Omental fat pad (tissue), 4 donors: ENCODE data around the gene RPS6KA4. TPM values are rescaled to one million over a fixed set of nuclear protein-coding genes. Genes with fewer than 3 reads are reported as not detected.
"Not testable (repeated sequence)": the region's sequence is repeated elsewhere in the genome, so short reads cannot be mapped to it uniquely, and the experiment has no call there.

Source experiments
- ATAC-seq: fragments of 150-250 bp; one replicate; pipeline ENCODE4 v1.9.1; 2016; ENCODE audit warnings: mild to moderate bottlenecking, moderate library complexity; ENCODE audit not compliant: low FRiP score
- DNase-seq: peaks from one replicate; pipeline ENCODE4 v3.0.0-alpha.2; 2019; ENCODE audit warnings: low spot score
- CTCF ChIP-seq, 3 donors: fragments of 450-650 bp; IDR thresholded peaks; one replicate each; pipeline ENCODE4 v1.5.1; 2016 to 2017; ENCODE audit warnings: antibody characterized with exemption in 3 of 3, mild to moderate bottlenecking in 3 of 3, moderate library complexity in 2 of 3
- small RNA-seq: library from RNA; depleted of rRNA; stranded (forward); fragments of <200 nt; gene quantifications from one replicate; pipeline ENCODE3, GENCODE V24; 2016
- total RNA-seq, 4 donors: library from RNA; depleted of rRNA; stranded (reverse); fragments of >200 nt; gene quantifications; one replicate each; pipeline ENCODE4 v1.1.0, GENCODE V29; 2016

The RPS6KA4 gene
- total RNA-seq, 4 donors from 2014 or later, result 15.7 to 64.2 (median 28.1) TPM

DNA sequence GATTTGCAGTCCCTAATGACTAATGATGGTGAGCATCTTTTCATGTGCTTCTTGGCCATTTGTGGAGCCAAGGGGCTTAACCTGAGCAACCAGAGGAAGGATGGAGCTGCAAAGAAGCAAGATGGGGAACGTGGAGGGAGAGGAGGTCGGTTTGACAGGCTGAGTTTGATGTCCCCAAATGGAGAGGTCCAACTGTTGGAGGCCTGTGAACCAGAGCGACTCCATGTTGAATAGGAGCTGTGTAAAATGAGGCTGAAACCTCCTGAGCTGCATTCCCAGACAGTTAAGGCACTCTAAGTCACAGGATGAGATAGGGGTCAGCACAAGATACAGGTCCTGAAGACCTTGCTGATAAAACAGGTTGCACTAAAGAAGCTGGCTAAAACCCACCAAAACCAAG, 54.5 kb downstream of the RPS6KA4 start:
- ATAC-seq (no peak), DNase-seq (no peak)
- TF ChIP-seq CTCF (IDR thresholded peaks at IDR 0.05), result no peak

DNA sequence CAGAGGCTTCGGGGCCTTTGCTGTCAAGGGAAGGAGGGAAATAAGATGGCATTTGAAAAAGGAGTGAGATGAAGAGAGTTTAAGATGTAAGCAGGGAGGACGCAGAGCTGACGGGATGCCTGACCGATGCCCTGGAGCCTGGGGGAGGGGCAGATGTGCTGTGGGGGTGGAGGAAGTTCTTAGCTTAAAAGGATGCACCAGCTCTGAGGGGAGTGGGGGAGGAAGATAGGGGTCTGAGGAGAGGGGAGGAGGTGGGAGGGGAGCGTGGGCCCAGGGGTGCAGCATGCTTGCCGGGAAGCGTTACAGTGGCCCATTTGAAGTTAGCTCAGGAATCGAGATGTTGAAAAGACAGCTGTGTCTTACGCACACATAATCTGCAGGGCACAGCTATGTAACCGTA, 56.3 kb downstream of the RPS6KA4 start:
- DNase-seq (no peak), ATAC-seq (no peak)
- no peak for TF ChIP-seq CTCF (IDR thresholded peaks at IDR 0.05)

GRCh38 chr11:64415996-64416728, 57.2 kb downstream of the RPS6KA4 start:
- TF ChIP-seq CTCF (IDR thresholded peaks at IDR 0.05), result no peak
- no peak for DNase-seq
- ATAC-seq, result no peak

- not testable (repeated sequence) for ATAC-seq, DNase-seq
These were observed 59.3 kb downstream of the RPS6KA4 start for GRCh38 chr11:64418233-64418632.

- DNase-seq (no peak), ATAC-seq (no peak)
- no peak for TF ChIP-seq CTCF (IDR thresholded peaks at IDR 0.05)
These were observed 60.4 kb downstream of the RPS6KA4 start for GRCh38 chr11:64419257-64419790.

GRCh38 chr11:64419818-64420485, 61.0 kb downstream of the RPS6KA4 start:
- no peak for TF ChIP-seq CTCF (IDR thresholded peaks at IDR 0.05)
- ATAC-seq, result no peak
- no peak for DNase-seq

Small RNA genes lying within 50 kb of the gene (small RNA-seq; reads per million reads assigned to genes)
- gene MIR1237, result 0.52 reads per million
- gene MIR7155, result 0.64 reads per million

Other genes with a start within 250 kb of the RPS6KA4 start
- gene MACROD1, start 193.0 kb upstream of the RPS6KA4 start, total RNA-seq, result 10 to 100 TPM; 13.8 to 40.9 (median 26.2) TPM
- 100 to 1,000 TPM in 2 of 4 donors, 10 to 100 TPM in 2; 73.0 to 174 (median 135) TPM for gene STIP1, start 173.0 kb upstream of the RPS6KA4 start, total RNA-seq
- gene FERMT3, start 152.4 kb upstream of the RPS6KA4 start, total RNA-seq, result 100 to 1,000 TPM in 1 of 4 donors, 10 to 100 TPM in 3; 35.0 to 101 (median 45.6) TPM
- gene TRPT1, start 133.0 kb upstream of the RPS6KA4 start, total RNA-seq, result 10 to 100 TPM; 26.3 to 56.6 (median 37.3) TPM
- 10 to 100 TPM; 22.8 to 47.8 (median 38.0) TPM for gene NUDT22, start 132.9 kb upstream of the RPS6KA4 start, total RNA-seq
- 10 to 100 TPM; 19.2 to 25.8 (median 21.6) TPM for gene DNAJC4, start 128.6 kb upstream of the RPS6KA4 start, total RNA-seq
- gene VEGFB, start 124.6 kb upstream of the RPS6KA4 start, total RNA-seq, result 100 to 1,000 TPM in 3 of 4 donors, 10 to 100 TPM in 1; 89.2 to 172 (median 149) TPM
- gene FKBP2, start 118.1 kb upstream of the RPS6KA4 start, total RNA-seq, result 10 to 100 TPM; 41.8 to 78.5 (median 49.5) TPM
- gene PPP1R14B, start 112.2 kb upstream of the RPS6KA4 start, total RNA-seq, result 100 to 1,000 TPM in 1 of 4 donors, 10 to 100 TPM in 3; 95.0 to 140 (median 97.9) TPM
- 10 to 100 TPM; 14.7 to 26.5 (median 19.7) TPM for gene PLCB3, start 107.6 kb upstream of the RPS6KA4 start, total RNA-seq
- 10 to 100 TPM; 47.9 to 89.7 (median 78.8) TPM for gene BAD, start 74.5 kb upstream of the RPS6KA4 start, total RNA-seq
- 10 to 100 TPM in 3 of 4 donors, 1 to 10 TPM in 1; 8.2 to 20.6 (median 12.7) TPM for gene GPR137, start 73.3 kb upstream of the RPS6KA4 start, total RNA-seq
- not detected for gene KCNK4, start 67.9 kb upstream of the RPS6KA4 start, total RNA-seq
- gene CATSPERZ, start 58.8 kb upstream of the RPS6KA4 start, total RNA-seq, result not detected
- 10 to 100 TPM; 32.1 to 50.8 (median 44.6) TPM for gene ESRRA, start 53.6 kb upstream of the RPS6KA4 start, total RNA-seq
- 100 to 1,000 TPM; 180 to 263 (median 215) TPM for gene TRMT112, start 41.6 kb upstream of the RPS6KA4 start, total RNA-seq
- 100 to 1,000 TPM; 174 to 263 (median 238) TPM for gene PRDX5, start 41.0 kb upstream of the RPS6KA4 start, total RNA-seq
- 10 to 100 TPM in 2 of 4 donors, 1 to 10 TPM in 2; 6.2 to 24.1 (median 10.3) TPM for gene CCDC88B, start 19.0 kb upstream of the RPS6KA4 start, total RNA-seq
- gene SLC22A11, start 196.8 kb downstream of the RPS6KA4 start, total RNA-seq, result not detected
- gene SLC22A12, start 232.1 kb downstream of the RPS6KA4 start, total RNA-seq, result under 1 TPM in 1 of 4 donors, not detected in 3; 0.56 TPM